SIG-M5 (cell line): ENCODE results near the gene SEC14L1.
"Not testable (repeated sequence)": the region's sequence is repeated elsewhere in the genome, so short reads cannot be mapped to it uniquely, and the experiment has no call there.

Source experiments
- DNase-seq: peaks from one replicate; lab custom pipeline; 2025; lab: John Stamatoyannopoulos, UW

SEC14L1 gene

GRCh38 chr17:77140878-77141767, at the start of gene SEC14L1:
Gene SEC14L1, plus strand, starts transcription at chr17:77140969. Its CDS starts 2,628 bp downstream, at chr17:77143597.
- DNase-seq = no peak

- no peak for DNase-seq
These were observed 48.7 kb upstream of the SEC14L1 start for GRCh38 chr17:77092025-77092424.

GRCh38 chr17:77095461-77095860, 45.3 kb upstream of the SEC14L1 start:
- no peak for DNase-seq

GRCh38 chr17:77096570-77097214, 44.1 kb upstream of the SEC14L1 start:
- no peak for DNase-seq

- DNase-seq = no peak
These were observed 43.1 kb upstream of the SEC14L1 start for GRCh38 chr17:77097631-77098180.

DNA sequence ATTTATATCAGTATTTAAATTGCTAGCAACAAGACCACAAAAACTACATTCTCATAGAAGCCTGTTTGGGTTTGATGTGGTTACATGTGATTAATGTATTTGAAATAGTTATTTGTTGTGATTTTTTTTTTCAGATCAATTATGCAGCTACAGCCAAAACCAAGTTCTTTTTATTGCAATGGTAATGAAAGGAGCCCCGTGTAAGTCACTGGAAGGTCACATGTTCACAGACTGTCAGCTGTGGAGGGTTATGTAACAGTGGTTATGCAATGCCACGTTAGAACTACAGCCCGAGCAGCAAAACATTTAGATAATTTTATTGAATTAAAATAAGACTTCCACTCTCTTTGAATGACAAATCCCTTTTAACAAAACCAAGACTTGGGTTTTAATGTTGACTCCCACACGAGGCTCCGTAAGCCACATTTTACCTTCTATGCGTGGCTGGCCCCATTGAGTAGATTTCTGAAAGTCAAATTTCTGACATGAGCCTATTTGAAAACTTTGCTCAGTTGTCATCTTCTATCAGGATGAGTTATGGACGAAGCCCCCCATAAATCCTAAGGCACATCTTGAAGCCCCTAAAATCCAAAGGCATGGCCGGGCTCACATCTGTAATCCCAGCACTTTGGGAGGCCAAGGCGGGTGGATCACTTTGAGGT, 41.8 kb upstream of the SEC14L1 start:
- DNase-seq = peak; percentile 11

DNA sequence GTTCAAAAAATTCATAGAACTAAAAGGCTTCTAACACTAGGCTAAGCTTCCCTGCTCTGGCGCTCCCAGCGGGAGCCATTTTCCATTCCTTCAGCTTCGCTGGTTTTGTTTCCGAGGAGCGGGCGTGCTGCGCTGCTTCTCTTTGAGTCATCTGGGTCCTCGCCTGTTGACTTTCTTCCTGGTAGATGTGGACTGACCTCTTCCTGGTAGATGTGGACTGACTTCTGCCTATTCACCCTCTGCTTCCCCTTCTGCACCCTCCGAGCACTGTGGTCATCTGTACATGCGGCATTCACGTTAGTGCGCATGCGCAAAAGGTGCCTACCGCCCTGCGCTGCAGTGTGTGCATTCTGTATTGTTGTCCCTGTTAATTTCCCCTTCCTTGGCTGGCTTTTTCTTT, 40.8 kb upstream of the SEC14L1 start:
- DNase-seq = no peak

- DNase-seq = no peak
These were observed 39.0 kb upstream of the SEC14L1 start for GRCh38 chr17:77101521-77102410.

DNA sequence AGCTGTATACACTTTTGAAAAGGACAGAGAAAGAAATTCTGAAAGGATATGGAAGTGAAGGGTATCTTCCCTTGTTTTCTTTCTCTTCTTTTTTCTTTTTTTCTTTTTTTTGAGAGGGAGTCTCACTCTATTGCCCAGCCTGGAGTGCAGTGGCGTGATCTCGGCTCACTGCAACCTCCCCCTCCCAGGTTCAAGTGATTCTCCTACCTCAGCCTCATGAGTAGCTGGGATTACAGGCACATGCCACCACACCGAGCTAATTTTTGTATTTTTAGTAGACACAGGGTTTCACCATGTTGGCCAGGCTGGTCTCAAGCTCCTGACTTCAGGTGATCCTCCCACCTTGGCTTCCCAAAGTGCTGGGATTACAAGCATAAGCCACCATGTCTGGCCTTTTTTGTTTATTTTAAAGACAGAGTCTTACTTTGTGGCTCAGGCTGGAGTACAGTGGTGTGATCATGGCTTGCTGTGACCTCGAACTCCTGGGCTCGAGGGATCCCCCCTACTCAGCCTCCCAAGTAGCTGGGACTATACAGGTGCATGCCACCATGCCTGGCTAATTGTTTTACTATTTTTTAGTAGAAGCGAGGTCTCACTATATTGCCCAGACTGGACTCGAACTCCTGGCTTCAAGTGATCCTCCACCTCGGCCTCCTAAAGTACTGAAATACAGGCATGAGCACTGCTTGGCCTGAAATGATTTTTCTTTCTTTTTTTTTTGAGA, 38.2 kb upstream of the SEC14L1 start:
- DNase-seq = not testable (repeated sequence)

DNA sequence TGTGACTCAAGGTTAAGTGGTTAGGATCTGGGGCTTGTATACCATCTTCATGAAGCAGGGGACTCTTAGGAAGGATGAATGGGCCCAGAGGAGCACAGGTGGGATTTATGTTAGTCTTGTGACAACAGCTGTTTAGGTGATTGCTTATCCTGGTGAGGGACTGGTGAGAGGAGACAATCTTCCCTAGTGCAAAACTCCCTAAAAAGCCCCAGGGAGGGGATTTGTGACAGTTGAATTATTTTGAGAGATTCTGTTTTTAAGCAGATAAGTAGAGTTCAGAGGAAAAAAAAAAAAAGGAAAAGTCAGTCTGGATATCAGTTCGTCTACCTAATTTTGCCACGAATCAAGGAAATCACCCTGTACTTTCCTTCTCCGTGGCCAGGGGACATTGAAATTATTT, 35.1 kb upstream of the SEC14L1 start:
- no peak for DNase-seq

DNA sequence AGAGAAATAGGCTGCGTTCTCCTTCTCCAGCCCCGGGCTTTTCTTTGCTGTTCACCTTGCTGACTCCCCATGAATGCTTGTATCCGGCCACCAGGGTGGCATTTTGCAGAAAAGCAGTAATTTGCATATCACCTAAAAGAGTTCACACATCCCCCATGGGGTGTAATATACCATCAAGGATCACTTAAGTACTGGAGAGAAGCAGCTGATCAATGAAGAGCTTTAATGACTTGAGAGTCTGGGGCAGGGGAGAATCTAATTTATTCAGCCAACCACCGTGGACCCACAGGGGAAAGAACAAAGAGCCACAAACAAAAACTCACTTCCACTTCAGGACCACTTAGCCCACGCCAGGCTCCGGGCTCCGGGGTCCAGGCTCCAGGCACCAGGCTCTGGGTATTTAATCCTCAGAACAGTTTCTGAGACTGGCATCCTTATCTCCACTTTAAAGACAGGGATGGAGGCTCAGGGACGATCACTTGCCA, 33.9 kb upstream of the SEC14L1 start:
- DNase-seq = no peak

DNA sequence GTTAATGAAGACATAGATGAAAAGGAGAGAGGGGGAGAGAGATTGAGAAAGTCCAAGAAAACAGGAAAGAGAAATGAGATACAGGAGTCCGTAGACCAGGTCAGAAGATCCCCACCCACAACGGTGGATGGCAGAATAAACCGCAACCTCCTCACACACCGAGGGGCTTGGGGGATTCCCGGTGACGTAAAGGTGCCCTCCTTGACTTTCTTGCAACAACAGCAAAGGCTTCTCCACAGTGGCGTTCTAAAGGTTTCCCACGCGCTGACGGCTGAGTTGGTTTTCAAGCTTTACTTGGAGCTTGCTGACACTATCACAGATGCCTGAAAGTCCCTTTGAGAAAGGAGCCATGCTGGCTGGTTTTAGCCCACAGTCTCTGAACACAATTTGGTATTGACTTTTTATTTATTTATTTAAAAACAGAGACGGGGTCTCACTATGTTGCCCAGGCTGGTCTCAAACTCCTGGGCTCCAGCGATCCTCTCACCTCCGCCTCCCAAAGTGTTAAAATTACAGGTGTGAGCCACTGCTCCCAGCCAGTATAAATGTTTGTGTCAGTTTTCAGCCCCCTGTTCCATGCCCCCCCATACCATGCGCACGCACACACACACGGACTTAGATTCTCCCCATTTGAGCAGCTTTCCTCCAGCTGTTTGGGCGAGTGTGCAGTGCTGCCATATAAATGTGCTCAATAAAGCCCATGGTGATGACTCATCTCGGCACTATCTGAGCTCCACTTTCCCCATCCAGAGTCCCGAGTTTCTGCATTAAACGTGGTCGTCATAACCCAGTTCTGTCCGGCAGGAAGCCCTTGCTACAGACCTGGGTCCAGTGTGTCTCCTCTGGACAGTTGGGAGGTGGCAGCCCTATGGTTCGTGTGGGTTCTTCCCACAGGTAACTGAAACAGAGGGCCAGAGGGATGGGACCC, 33.0 kb upstream of the SEC14L1 start:
- DNase-seq = no peak

DNA sequence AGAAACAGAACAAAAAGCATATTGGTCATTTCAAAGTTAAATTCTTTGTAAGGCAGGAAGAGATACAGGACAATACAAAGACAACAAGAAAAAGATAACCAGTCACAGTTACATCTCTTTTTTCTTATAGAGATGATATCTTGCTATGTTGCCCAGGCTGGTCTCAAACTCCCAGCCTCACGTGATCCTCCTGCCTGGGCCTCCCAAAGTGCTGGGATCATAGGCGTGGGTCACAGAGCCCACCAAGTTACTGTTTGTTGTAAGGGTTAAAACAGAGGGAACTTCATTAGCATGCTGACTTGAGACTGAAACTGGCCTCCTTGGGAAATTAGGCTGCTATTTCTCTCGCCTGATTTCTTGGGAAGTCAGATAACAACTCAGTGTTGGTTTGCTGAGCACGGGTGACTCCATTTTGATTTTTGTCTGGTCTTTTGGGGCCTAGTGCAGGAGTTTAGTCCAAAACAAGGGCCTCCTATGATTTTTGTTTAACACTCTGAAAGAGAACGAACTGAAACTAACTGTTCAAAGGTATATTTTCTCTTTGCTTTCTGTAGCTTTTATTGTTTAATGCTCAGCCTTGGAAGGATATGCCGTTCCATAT, 31.5 kb upstream of the SEC14L1 start:
- DNase-seq = no peak

DNA sequence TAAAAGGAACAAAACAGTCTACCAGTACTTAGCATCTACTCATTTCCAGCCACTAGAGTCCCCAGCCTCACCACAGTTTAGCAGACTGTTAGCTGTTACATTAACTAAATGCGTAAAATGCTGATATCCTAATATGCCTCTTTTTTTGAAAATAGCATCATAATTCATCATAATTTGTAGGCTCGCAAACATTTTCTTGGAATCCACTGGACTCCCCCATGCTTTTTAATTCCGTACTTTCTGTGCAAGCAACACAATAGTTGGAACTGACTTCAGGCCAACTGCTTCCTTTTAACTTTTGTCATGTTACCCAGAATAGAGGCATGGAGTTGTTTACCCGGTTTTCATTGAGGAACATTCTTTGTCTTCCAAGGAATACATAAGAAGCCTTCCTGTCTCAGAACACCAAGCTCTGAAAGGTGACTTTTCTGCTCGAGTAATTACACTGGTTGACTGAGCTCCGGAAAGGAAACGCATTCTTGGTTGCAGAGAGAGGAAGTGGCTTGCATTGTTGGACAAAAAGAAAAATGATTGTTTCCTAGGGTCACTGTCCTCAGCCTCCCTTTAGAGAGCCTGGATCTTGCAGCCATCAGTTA, 30.9 kb upstream of the SEC14L1 start:
- no peak for DNase-seq

GRCh38 chr17:77111165-77111933, 29.4 kb upstream of the SEC14L1 start:
- DNase-seq = not testable (repeated sequence)

- DNase-seq = no peak
These were observed 28.9 kb upstream of the SEC14L1 start for GRCh38 chr17:77111934-77112296.

GRCh38 chr17:77115510-77115909, 25.3 kb upstream of the SEC14L1 start:
- no peak for DNase-seq

DNA sequence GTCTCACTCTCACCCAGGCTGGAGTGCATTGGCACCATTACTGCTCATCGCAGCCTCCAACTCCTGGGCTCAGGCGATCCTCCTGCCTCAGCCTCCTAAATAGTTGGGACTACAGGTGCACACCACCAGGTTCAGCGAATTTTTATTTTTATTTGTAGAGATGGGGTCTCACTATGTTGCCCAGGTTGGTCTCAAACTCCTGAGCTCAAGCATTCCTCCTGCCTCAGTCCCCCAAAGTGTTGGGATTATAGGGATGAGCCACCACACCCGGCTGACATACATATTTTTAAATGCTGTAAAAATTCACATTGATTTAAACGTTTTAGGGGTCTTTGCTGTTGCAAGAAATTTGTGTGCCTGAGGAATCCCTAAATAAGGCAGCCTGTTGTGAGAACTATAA, 24.8 kb upstream of the SEC14L1 start:
- no peak for DNase-seq
